Measurements from ENCODE around the gene FLOT1.

FLOT1 gene

GRCh38 chr6:30742316-30743098, at the start of gene FLOT1:
Gene FLOT1 (minus strand): TSS chr6:30742687. CDS start chr6:30742189, 498 bp downstream.
- peak; percentile 99 for DNase-seq (ENCODE audit: low read depth)
- no peak for TF ChIP-seq CTCF (conservative IDR thresholded peaks at IDR 0.05; ENCODE audit: low read length)
- peak within 1 kb of the TSS; percentile 78 for H3K4me3 ChIP-seq (ENCODE audit: low read length)

- no peak for DNase-seq (ENCODE audit: low read depth)
Measured at GRCh38 chr6:30790724-30791383, 48.4 kb upstream of the FLOT1 start.

GRCh38 chr6:30789606-30790005, 47.1 kb upstream of the FLOT1 start:
- no peak for DNase-seq (ENCODE audit: low read depth)
- TF ChIP-seq CTCF (conservative IDR thresholded peaks at IDR 0.05; ENCODE audit: low read length), result no peak
- no peak overlapping the region for H3K4me3 ChIP-seq (ENCODE audit: low read length)

More at GRCh38 chr6:30790724-30791383, 48.4 kb upstream of the FLOT1 start:
- TF ChIP-seq CTCF (conservative IDR thresholded peaks at IDR 0.05; ENCODE audit: low read length), result no peak
- no peak overlapping the region for H3K4me3 ChIP-seq (ENCODE audit: low read length)

- DNase-seq (ENCODE audit: low read depth), result peak; percentile 75
- TF ChIP-seq CTCF (conservative IDR thresholded peaks at IDR 0.05; ENCODE audit: low read length), result no peak
- H3K4me3 ChIP-seq (ENCODE audit: low read length), result no peak overlapping the region
Measured at GRCh38 chr6:30787954-30788353, 45.5 kb upstream of the FLOT1 start.

GRCh38 chr6:30782425-30783014, 40.0 kb upstream of the FLOT1 start:
- no peak overlapping the region for H3K4me3 ChIP-seq (ENCODE audit: low read length)
- DNase-seq (ENCODE audit: low read depth), result peak; percentile 73
- no peak for TF ChIP-seq CTCF (conservative IDR thresholded peaks at IDR 0.05; ENCODE audit: low read length)

- TF ChIP-seq CTCF (conservative IDR thresholded peaks at IDR 0.05; ENCODE audit: low read length), result no peak
- peak; percentile 99 for DNase-seq (ENCODE audit: low read depth)
- H3K4me3 ChIP-seq (ENCODE audit: low read length), result no peak overlapping the region
Measured at GRCh38 chr6:30781743-30782424, 39.4 kb upstream of the FLOT1 start.
